H9 (cell line): ENCODE results near the gene PUM2. TPM values are rescaled to one million over a fixed set of nuclear protein-coding genes. Genes with fewer than 3 reads are reported as not detected.

Experiments
- DNase-seq: peaks from one replicate; pipeline ENCODE4 v3.0.0-alpha.2; 2017
- H2AFZ ChIP-seq: one replicate; pipeline ENCODE4 v1.6.1; 2013; ENCODE audit warnings: mild to moderate bottlenecking, low read length, control low read depth, moderate library complexity
- H2AK5ac ChIP-seq: 2 replicates; pipeline ENCODE4 v1.6.1; 2013; ENCODE audit warnings: low read length, control low read depth, mixed read lengths; ENCODE audit not compliant: insufficient read length
- H2BK120ac ChIP-seq: one replicate; pipeline ENCODE4 v1.6.1; 2013; ENCODE audit warnings: low read depth, mild to moderate bottlenecking, low read length, control low read depth, inconsistent platforms; ENCODE audit not compliant: poor library complexity, severe bottlenecking
- H2BK12ac ChIP-seq: 2 replicates; pipeline ENCODE4 v1.6.1; 2013; ENCODE audit warnings: low read length, control low read depth, mixed read lengths, low read depth; ENCODE audit not compliant: insufficient read length
- H2BK15ac ChIP-seq: 2 replicates; pipeline ENCODE4 v1.6.1; 2013; ENCODE audit warnings: low read depth, low read length, control low read depth
- H2BK20ac ChIP-seq: one replicate; pipeline ENCODE4 v1.6.1; 2013; ENCODE audit warnings: low read depth, mild to moderate bottlenecking, low read length, control low read depth, inconsistent platforms; ENCODE audit not compliant: poor library complexity, severe bottlenecking
- H2BK5ac ChIP-seq: 2 replicates; pipeline ENCODE4 v1.6.1; 2013; ENCODE audit warnings: low read length, control low read depth, mixed read lengths; ENCODE audit not compliant: insufficient read length
- H3K14ac ChIP-seq: 2 replicates; pipeline ENCODE4 v1.6.1; 2013; ENCODE audit warnings: low read length, control low read depth; ENCODE audit not compliant: insufficient read depth
- H3K18ac ChIP-seq: 2 replicates; pipeline ENCODE4 v1.6.1; 2013; ENCODE audit warnings: low read depth, mild to moderate bottlenecking, mixed read lengths, low read length, control low read depth; ENCODE audit not compliant: insufficient read length
- H3K23ac ChIP-seq: 2 replicates; pipeline ENCODE4 v1.6.1; 2013; ENCODE audit warnings: low read length, control low read depth, mixed read lengths, low read depth; ENCODE audit not compliant: insufficient read length
- H3K23me2 ChIP-seq: 2 replicates; pipeline ENCODE4 v1.6.1; 2013; ENCODE audit warnings: low read depth, mild to moderate bottlenecking, mixed read lengths, low read length, control low read depth; ENCODE audit not compliant: insufficient read length, poor library complexity, severe bottlenecking
- H3K27ac ChIP-seq: 2 replicates; pipeline ENCODE4 v1.5.1; 2013; ENCODE audit warnings: low read length, control low read depth, mixed read lengths, low read depth; ENCODE audit not compliant: insufficient read length
- H3K27me3 ChIP-seq: 2 replicates; pipeline ENCODE4 v1.6.1; 2013; ENCODE audit warnings: low read length, control low read depth, inconsistent platforms; ENCODE audit not compliant: insufficient read depth
- H3K4ac ChIP-seq: 2 replicates; pipeline ENCODE4 v1.6.1; 2013; ENCODE audit warnings: low read depth, mild to moderate bottlenecking, control low read depth, inconsistent platforms, low read length, moderate library complexity
- H3K4me1 ChIP-seq: 2 replicates; pipeline ENCODE4 v1.6.1; 2013; ENCODE audit warnings: low read length, control low read depth, inconsistent platforms; ENCODE audit not compliant: insufficient read depth
- H3K4me2 ChIP-seq: 2 replicates; pipeline ENCODE4 v1.6.1; 2013; ENCODE audit warnings: low read length, control low read depth, mixed read lengths; ENCODE audit not compliant: insufficient read length, insufficient read depth
- H3K56ac ChIP-seq: 2 replicates; pipeline ENCODE4 v1.6.1; 2013; ENCODE audit warnings: low read depth, mild to moderate bottlenecking, mixed read lengths, low read length, control low read depth; ENCODE audit not compliant: insufficient read length
- H3K79me1 ChIP-seq: 2 replicates; pipeline ENCODE4 v1.6.1; 2013; ENCODE audit warnings: low read depth, mild to moderate bottlenecking, moderate library complexity, low read length, control low read depth, inconsistent platforms; ENCODE audit not compliant: insufficient read depth, poor library complexity, severe bottlenecking
- H3K79me2 ChIP-seq: 2 replicates; pipeline ENCODE4 v1.6.1; 2013; ENCODE audit warnings: low read length, control low read depth, inconsistent platforms; ENCODE audit not compliant: insufficient read depth
- H3K9ac ChIP-seq: 2 replicates; pipeline ENCODE4 v1.6.1; 2013; ENCODE audit warnings: low read length, control low read depth, mixed read lengths; ENCODE audit not compliant: insufficient read length; ENCODE audit errors: extremely low read depth
- H3K9me3 ChIP-seq: one replicate; pipeline ENCODE4 v1.6.1; 2013; ENCODE audit warnings: low read depth, low read length, inconsistent platforms; ENCODE audit not compliant: control insufficient read depth
- H3T11ph ChIP-seq: one replicate; pipeline ENCODE4 v1.6.1; 2013; ENCODE audit warnings: mild to moderate bottlenecking, low read length, control low read depth, inconsistent platforms
- H4K20me1 ChIP-seq: one replicate; pipeline ENCODE4 v1.6.1; 2013; ENCODE audit not compliant: control insufficient read depth, insufficient read length, insufficient read depth
- H4K5ac ChIP-seq: 2 replicates; pipeline ENCODE4 v1.6.1; 2013; ENCODE audit warnings: low read depth, mild to moderate bottlenecking, mixed read lengths, low read length, control low read depth; ENCODE audit not compliant: insufficient read length
- H4K8ac ChIP-seq: replicated peaks from 2 replicates; pipeline ENCODE4 v1.6.1; 2013; ENCODE audit warnings: low read length, control low read depth, mixed read lengths, low read depth; ENCODE audit not compliant: insufficient read length
- H4K91ac ChIP-seq: 2 replicates; pipeline ENCODE4 v1.6.1; 2013; ENCODE audit warnings: low read depth, mild to moderate bottlenecking, moderate library complexity, mixed read lengths, low read length, control low read depth; ENCODE audit not compliant: insufficient read length
- H3K27ac Mint-ChIP-seq, 3 experiments: 2 replicates in 2 of 3; 3 replicates in 1 of 3; pipeline ENCODE4 v1.8.0; 2020 to 2021; ENCODE audit warnings: mixed read lengths in 3 of 3, mild to moderate bottlenecking in 1 of 3, moderate library complexity in 1 of 3
- H3K27me3 Mint-ChIP-seq: 2 replicates; pipeline ENCODE4 v1.8.0; 2021; ENCODE audit warnings: low read depth, mild to moderate bottlenecking, moderate library complexity, mixed read lengths
- H3K36me3 Mint-ChIP-seq, 3 experiments: 2 replicates in 2 of 3; 3 replicates in 1 of 3; pipeline ENCODE4 v1.8.0; 2020 to 2021; ENCODE audit warnings: low read depth in 3 of 3, mixed read lengths in 3 of 3; ENCODE audit not compliant: insufficient read depth in 1 of 3
- H3K4me1 Mint-ChIP-seq, 2 experiments: 2 replicates each; pipeline ENCODE4 v1.8.0; 2020; ENCODE audit warnings: mixed read lengths in 2 of 2
- H3K4me3 Mint-ChIP-seq, 2 experiments: 2 replicates in 1 of 2; 3 replicates in 1 of 2; pipeline ENCODE4 v1.8.0; 2020 to 2021; ENCODE audit warnings: mild to moderate bottlenecking in 2 of 2, mixed read lengths in 2 of 2, moderate library complexity in 1 of 2
- H3K9me3 Mint-ChIP-seq, 2 experiments: 2 replicates in 1 of 2; 3 replicates in 1 of 2; pipeline ENCODE4 v1.8.0; 2020; ENCODE audit warnings: mild to moderate bottlenecking in 2 of 2, mixed read lengths in 2 of 2, moderate library complexity in 1 of 2
- CTCF ChIP-seq: fragments of 200-600 bp; sonication (generic); conservative IDR thresholded peaks from 3 replicates; pipeline ENCODE4 v1.8.0; 2021; ENCODE audit warnings: antibody characterized with exemption, mild to moderate bottlenecking
- WGBS: extraction: QIAGEN DNeasy Blood & Tissue Kit; methylation state at CpG from one replicate; pipeline ENCODE4 v1.1.7; 2013; ENCODE audit warnings: missing lambda C conversion rate, low lambda C conversion rate, mixed read lengths; ENCODE audit not compliant: insufficient read length; ENCODE audit errors: extremely low coverage; 5-methylcytosine and 5-hydroxymethylcytosine counted together
- total RNA-seq: library from RNA; stranded (reverse); gene quantifications from 2 replicates; pipeline ENCODE4 v1.2.1, GENCODE V29; 2021

Gene PUM2
- total RNA-seq, 1 experiment from 2014 or later, result 96.6 TPM

GRCh38 chr2:20303966-20304365 is 46.7 kb downstream of the PUM2 start:
- no peak overlapping the region for H3K14ac ChIP-seq
- no peak overlapping the region for H2BK120ac ChIP-seq
- Mint-ChIP-seq H3K27ac (peak overlapping the region in 1 of 3 experiments; percentile 59; a peak in 2 of 7 replicates), H3K27me3 (no peaks in the 10 kb centered on the region), H3K36me3 (peaks cover 31 to 68% (median 64%) of the 10 kb centered on the region in 3 experiments; a peak in 6 of 7 replicates), H3K4me1 (peaks cover 0 to 8% of the 10 kb centered on the region in 2 experiments; a peak in 1 of 4 replicates), H3K9me3 (peaks cover 0 to 3% of the 10 kb centered on the region in 2 experiments; a peak in 1 of 5 replicates), H3K4me3 (no peak overlapping the region)
- no peak overlapping the region for H3K56ac ChIP-seq
- H3K4me1 ChIP-seq, result no peaks in the 10 kb centered on the region
- no peak overlapping the region for H3T11ph ChIP-seq
- no peak overlapping the region for H4K8ac ChIP-seq
- no peaks in the 10 kb centered on the region for H3K27me3 ChIP-seq
- H3K9ac ChIP-seq, result no peak overlapping the region
- H2AK5ac ChIP-seq, result no peak overlapping the region
- H2AFZ ChIP-seq, result no peak overlapping the region
- no peak overlapping the region for H3K4ac ChIP-seq
- H2BK20ac ChIP-seq, result no peak overlapping the region
- no peak overlapping the region for H3K27ac ChIP-seq
- H2BK15ac ChIP-seq, result no peak overlapping the region
- no peak overlapping the region for H2BK5ac ChIP-seq
- DNase-seq, result no peak
- peaks cover 3% of the 10 kb centered on the region for H3K79me1 ChIP-seq
- H3K18ac ChIP-seq, result no peak overlapping the region
- no peaks in the 10 kb centered on the region; the same call in 1 of the 2 replicates for H3K79me2 ChIP-seq
- no peak overlapping the region for H3K23ac ChIP-seq
- H3K9me3 ChIP-seq, result no peaks in the 10 kb centered on the region
- no peak for TF ChIP-seq CTCF
- WGBS, result no CpG with 5 or more reads among the region's 1 CpG
- H3K4me2 ChIP-seq, result no peak overlapping the region
- H4K20me1 ChIP-seq, result no peaks in the 10 kb centered on the region
- H3K23me2 ChIP-seq, result no peaks in the 10 kb centered on the region
- H4K5ac ChIP-seq, result no peak overlapping the region
- no peak overlapping the region for H2BK12ac ChIP-seq
- H4K91ac ChIP-seq, result no peak overlapping the region
